GM12801 (cell line): ENCODE measurements around the gene ABCD1.

Experiments used
- TF ChIP-seq, protein P1 (sequence below): IDR thresholded peaks from one replicate; pipeline ENCODE4 v1.5.1; 2011; ENCODE audit warnings: control low read depth; ENCODE audit not compliant: insufficient read length; ENCODE audit errors: extremely low read depth

Gene ABCD1

GRCh38 chrX:153700967-153701366, 23.7 kb upstream of the ABCD1 start:
- TF ChIP-seq, protein P1, sequence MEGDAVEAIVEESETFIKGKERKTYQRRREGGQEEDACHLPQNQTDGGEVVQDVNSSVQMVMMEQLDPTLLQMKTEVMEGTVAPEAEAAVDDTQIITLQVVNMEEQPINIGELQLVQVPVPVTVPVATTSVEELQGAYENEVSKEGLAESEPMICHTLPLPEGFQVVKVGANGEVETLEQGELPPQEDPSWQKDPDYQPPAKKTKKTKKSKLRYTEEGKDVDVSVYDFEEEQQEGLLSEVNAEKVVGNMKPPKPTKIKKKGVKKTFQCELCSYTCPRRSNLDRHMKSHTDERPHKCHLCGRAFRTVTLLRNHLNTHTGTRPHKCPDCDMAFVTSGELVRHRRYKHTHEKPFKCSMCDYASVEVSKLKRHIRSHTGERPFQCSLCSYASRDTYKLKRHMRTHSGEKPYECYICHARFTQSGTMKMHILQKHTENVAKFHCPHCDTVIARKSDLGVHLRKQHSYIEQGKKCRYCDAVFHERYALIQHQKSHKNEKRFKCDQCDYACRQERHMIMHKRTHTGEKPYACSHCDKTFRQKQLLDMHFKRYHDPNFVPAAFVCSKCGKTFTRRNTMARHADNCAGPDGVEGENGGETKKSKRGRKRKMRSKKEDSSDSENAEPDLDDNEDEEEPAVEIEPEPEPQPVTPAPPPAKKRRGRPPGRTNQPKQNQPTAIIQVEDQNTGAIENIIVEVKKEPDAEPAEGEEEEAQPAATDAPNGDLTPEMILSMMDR = no peak

DNA sequence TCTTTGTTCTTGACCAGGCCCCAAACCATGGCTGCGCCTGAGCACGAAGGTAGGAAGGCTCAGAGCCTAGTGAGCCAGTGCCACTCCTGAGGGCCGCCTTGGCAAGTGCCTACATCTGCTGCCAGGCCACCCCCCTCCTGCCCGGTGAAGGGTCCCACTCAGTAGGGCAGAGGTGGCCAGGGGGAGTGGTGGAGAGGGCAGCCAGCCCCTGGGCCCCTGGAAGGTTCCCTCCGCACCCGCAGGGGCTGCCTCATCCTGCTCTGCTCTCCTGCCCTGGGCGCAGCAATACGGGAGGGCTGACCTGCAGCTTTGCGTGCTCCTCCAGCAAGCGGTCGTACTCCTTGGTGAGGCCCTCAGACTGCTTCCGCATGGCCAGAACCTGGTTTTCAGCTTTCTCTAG, 22.9 kb upstream of the ABCD1 start:
- TF ChIP-seq, protein P1 = no peak

- TF ChIP-seq, protein P1 = no peak
These were observed 22.2 kb upstream of the ABCD1 start for GRCh38 chrX:153702336-153703035.

- TF ChIP-seq, protein P1 = no peak
These were observed 21.7 kb upstream of the ABCD1 start for GRCh38 chrX:153703036-153703370.

GRCh38 chrX:153704021-153704526, 20.6 kb upstream of the ABCD1 start:
- TF ChIP-seq, protein P1 = no peak

DNA sequence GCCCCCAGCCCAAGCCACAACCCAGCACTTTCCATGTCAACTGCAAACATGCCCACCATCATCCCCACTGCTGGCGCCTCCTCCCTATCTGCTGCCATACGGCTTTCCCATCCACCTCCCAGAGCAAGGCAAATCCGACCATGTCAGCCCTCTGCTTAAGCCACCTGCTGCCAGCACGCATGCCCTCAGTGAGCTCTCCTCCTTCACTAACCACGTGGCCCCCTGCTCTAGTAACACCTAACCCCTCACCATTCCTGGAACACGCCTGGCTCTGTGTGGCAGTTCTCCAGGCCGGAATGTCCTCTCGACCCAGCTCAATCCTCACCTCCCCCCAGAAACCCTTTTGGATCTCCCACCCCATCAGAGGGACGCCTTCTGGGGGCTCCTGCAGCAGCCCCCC, 17.9 kb upstream of the ABCD1 start:
- TF ChIP-seq, protein P1 = no peak

DNA sequence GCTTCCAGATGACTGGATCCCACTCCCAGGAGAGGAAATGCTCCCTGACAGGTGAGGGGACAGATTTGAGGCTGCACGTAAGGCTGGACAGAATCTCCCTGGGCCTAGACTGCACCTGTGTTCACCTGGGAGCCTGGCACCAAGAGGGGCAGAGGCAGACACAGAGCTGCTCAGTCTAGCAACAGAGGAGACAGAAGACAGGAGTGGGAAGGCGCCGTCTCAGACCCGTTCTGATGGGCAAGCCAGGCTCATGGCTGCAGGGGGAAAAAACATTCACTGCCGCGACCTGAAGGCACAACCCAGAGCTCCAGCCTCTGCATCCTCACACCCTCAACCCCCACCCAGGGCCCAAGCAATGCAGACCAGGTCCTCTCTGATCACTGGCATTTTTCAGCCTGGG, 17.2 kb upstream of the ABCD1 start:
- TF ChIP-seq, protein P1 = no peak
